H1 (cell line): ENCODE measurements around the gene B4GALT7. TPM values are rescaled to one million over a fixed set of nuclear protein-coding genes. Genes with fewer than 3 reads are reported as not detected.
"Not testable (repeated sequence)": the region's sequence is repeated elsewhere in the genome, so short reads cannot be mapped to it uniquely, and the experiment has no call there.

Experiments
- CTCF ChIA-PET: fragments of 300-600 bp; sonication (Branson Sonifier 250); formaldehyde crosslinking; loops from one replicate; lab custom pipeline; 2021; ENCODE audit not compliant: partially characterized antibody; lab: Charles Lee
- POLR2A ChIA-PET: fragments of 300-600 bp; sonication (Branson Sonifier 250); formaldehyde crosslinking; loops from one replicate; lab custom pipeline; 2021; ENCODE audit warnings: inconsistent platforms; ENCODE audit not compliant: partially characterized antibody; lab: Charles Lee
- DNase-seq, 2 experiments: peaks; one replicate each; pipeline versions ENCODE4 v3.0.0 to v3.0.0-alpha.2; 2010 to 2022; ENCODE audit warnings: low spot score in 2 of 2, low read depth in 1 of 2, mixed read lengths in 1 of 2
- FAIRE-seq: peaks from 2 replicates; lab custom pipeline; 2011; peaks lifted over from hg19 to GRCh38; lab: Jason Lieb, UNC
- H2AFZ ChIP-seq: 2 replicates; pipeline ENCODE4 v1.8.1; 2012; ENCODE audit warnings: low read length, inconsistent platforms
- H2AK5ac ChIP-seq: 2 replicates; pipeline ENCODE4 v1.6.1; 2013; ENCODE audit warnings: low read depth, low read length
- H2BK120ac ChIP-seq: replicated peaks from 2 replicates; pipeline ENCODE3; 2013; ENCODE audit warnings: low read depth, low read length, inconsistent platforms
- H2BK12ac ChIP-seq: 2 replicates; pipeline ENCODE4 v1.6.1; 2013; ENCODE audit warnings: low read depth, low read length
- H2BK15ac ChIP-seq: 2 replicates; pipeline ENCODE4 v1.6.1; 2013; ENCODE audit warnings: low read length
- H2BK20ac ChIP-seq: 2 replicates; pipeline ENCODE4 v1.6.1; 2013; ENCODE audit warnings: low read length
- H2BK5ac ChIP-seq: 2 replicates; pipeline ENCODE4 v1.6.1; 2013; ENCODE audit warnings: low read depth, low read length
- H3K14ac ChIP-seq: 2 replicates; pipeline ENCODE4 v1.6.1; 2013; ENCODE audit warnings: inconsistent platforms; ENCODE audit not compliant: insufficient read length
- H3K18ac ChIP-seq: 2 replicates; pipeline ENCODE4 v1.6.1; 2013; ENCODE audit warnings: low read length; ENCODE audit errors: extremely low read depth
- H3K23ac ChIP-seq: 2 replicates; pipeline ENCODE4 v1.6.1; 2013; ENCODE audit warnings: inconsistent platforms; ENCODE audit not compliant: insufficient read length
- H3K23me2 ChIP-seq: 2 replicates; pipeline ENCODE4 v1.6.1; 2013; ENCODE audit warnings: low read depth, low read length
- H3K27ac ChIP-seq: 2 replicates; pipeline ENCODE4 v1.6.1; 2011; ENCODE audit warnings: low read depth, low read length, inconsistent platforms
- H3K27me3 ChIP-seq, 4 experiments: replicated peaks in 1 of 4; 1 replicate in 1 of 4; 2 replicates in 3 of 4; pipeline versions ENCODE4 v1.6.1 to v1.8.1; 2011 to 2013; ENCODE audit warnings: low read length in 3 of 4, mild to moderate bottlenecking in 3 of 4, inconsistent platforms in 2 of 4, mixed read lengths in 2 of 4, moderate library complexity in 1 of 4; ENCODE audit not compliant: control insufficient read depth in 3 of 4, insufficient read depth in 3 of 4; ENCODE audit errors: extremely low read depth in 1 of 4
- H3K36me3 ChIP-seq, 4 experiments: 2 replicates each; pipeline versions ENCODE4 v1.6.1 to v1.8.1; 2011 to 2013; ENCODE audit warnings: mild to moderate bottlenecking in 4 of 4, low read length in 3 of 4, moderate library complexity in 2 of 4, control low read depth in 1 of 4, inconsistent platforms in 1 of 4; ENCODE audit not compliant: insufficient read depth in 4 of 4, control insufficient read depth in 2 of 4
- H3K4ac ChIP-seq: replicated peaks from 2 replicates; pipeline ENCODE3; 2013; ENCODE audit warnings: low read length, low read depth, mixed read lengths, inconsistent platforms; ENCODE audit not compliant: insufficient read length
- H3K4me1 ChIP-seq, 4 experiments: replicated peaks in 1 of 4; 1 replicate in 1 of 4; 2 replicates in 3 of 4; pipeline versions ENCODE4 v1.6.1 to v1.8.1; 2011 to 2013; ENCODE audit warnings: low read length in 3 of 4, inconsistent platforms in 2 of 4, mixed read lengths in 1 of 4; ENCODE audit not compliant: insufficient read depth in 4 of 4, control insufficient read depth in 3 of 4
- H3K4me2 ChIP-seq, 2 experiments: 2 replicates each; pipeline versions ENCODE4 v1.6.1 to v1.8.1; 2011 to 2013; ENCODE audit warnings: low read depth in 2 of 2, low read length in 2 of 2, control low read depth in 1 of 2, inconsistent platforms in 1 of 2, mild to moderate bottlenecking in 1 of 2; ENCODE audit not compliant: insufficient read depth in 1 of 2
- H3K4me3 ChIP-seq, 4 experiments: fragments of 200-600, 300-600 bp in 1 of 4; sonication (generic), shearing (Covaris generic), sonication (Bioruptor Twin) in 1 of 4; 2 replicates each; pipeline versions ENCODE4 v1.5.1 to v1.8.1; 2011 to 2016; ENCODE audit warnings: low read length in 4 of 4, low read depth in 3 of 4, control low read depth in 2 of 4, inconsistent platforms in 2 of 4, mild to moderate bottlenecking in 2 of 4, mixed read lengths in 1 of 4, moderate library complexity in 1 of 4; ENCODE audit not compliant: insufficient read depth in 2 of 4; ENCODE audit errors: extremely low read depth in 1 of 4
- H3K56ac ChIP-seq: replicated peaks from 2 replicates; pipeline ENCODE3; 2013; ENCODE audit warnings: low read depth, mild to moderate bottlenecking, mixed read lengths, low read length, inconsistent platforms; ENCODE audit not compliant: insufficient read length
- H3K79me1 ChIP-seq: 2 replicates; pipeline ENCODE4 v1.6.1; 2013; ENCODE audit warnings: low read depth, low read length, control low read depth
- H3K79me2 ChIP-seq, 2 experiments: 2 replicates each; pipeline versions ENCODE4 v1.6.1 to v1.8.1; 2012 to 2013; ENCODE audit warnings: low read length in 2 of 2, mild to moderate bottlenecking in 2 of 2, inconsistent platforms in 1 of 2; ENCODE audit not compliant: insufficient read depth in 2 of 2, control insufficient read depth in 1 of 2
- H3K9ac ChIP-seq, 4 experiments: replicated peaks in 1 of 4; 1 replicate in 1 of 4; 2 replicates in 3 of 4; pipeline versions ENCODE4 v1.6.1 to v1.8.1; 2011 to 2013; ENCODE audit warnings: low read depth in 3 of 4, low read length in 3 of 4, control low read depth in 2 of 4, mild to moderate bottlenecking in 2 of 4, moderate library complexity in 2 of 4, inconsistent platforms in 1 of 4; ENCODE audit errors: extremely low read depth in 1 of 4
- H3K9me3 ChIP-seq, 2 experiments: 2 replicates each; pipeline versions ENCODE4 v1.6.1 to v1.8.1; 2012 to 2013; ENCODE audit warnings: mild to moderate bottlenecking in 2 of 2, moderate library complexity in 2 of 2, control low read depth in 1 of 2, inconsistent platforms in 1 of 2, low read depth in 1 of 2, low read length in 1 of 2, mixed read lengths in 1 of 2; ENCODE audit not compliant: insufficient read depth in 2 of 2
- H4K20me1 ChIP-seq, 2 experiments: replicated peaks in 1 of 2; 2 replicates each; pipeline versions ENCODE3 to v1.8.1; 2011 to 2013; ENCODE audit warnings: inconsistent platforms in 2 of 2, low read length in 2 of 2, mild to moderate bottlenecking in 1 of 2; ENCODE audit not compliant: insufficient read depth in 2 of 2, control insufficient read depth in 1 of 2
- H4K5ac ChIP-seq: 2 replicates; pipeline ENCODE4 v1.6.1; 2013; ENCODE audit warnings: low read length, low read depth, mixed read lengths, inconsistent platforms; ENCODE audit not compliant: insufficient read length
- H4K8ac ChIP-seq: 2 replicates; pipeline ENCODE4 v1.8.0; 2013; ENCODE audit warnings: mild to moderate bottlenecking, moderate library complexity, low read length, inconsistent platforms; ENCODE audit not compliant: insufficient read depth; ENCODE audit errors: extremely low read depth
- H4K91ac ChIP-seq: replicated peaks from 2 replicates; pipeline ENCODE3; 2013; ENCODE audit warnings: low read length, mixed read lengths, inconsistent platforms; ENCODE audit not compliant: insufficient read length
- WGBS, 2 experiments: shearing (Covaris generic) in 1 of 2; methylation state at CpG; one replicate each; pipeline versions ENCODE4 v1.1.6 to v1.1.7; 2013 to 2015; ENCODE audit warnings: low lambda C conversion rate in 2 of 2, mixed read lengths in 2 of 2, inconsistent platforms in 1 of 2, low coverage in 1 of 2, missing lambda C conversion rate in 1 of 2; ENCODE audit not compliant: insufficient replicate concordance in 2 of 2, insufficient coverage in 1 of 2, insufficient read length in 1 of 2; ENCODE audit errors: extremely low coverage in 1 of 2, missing lambda C conversion rate in 1 of 2; 5-methylcytosine and 5-hydroxymethylcytosine counted together
- polyA plus RNA-seq, 7 experiments: library from polyadenylated mRNA; depleted of rRNA in 3 of 7; stranded (reverse) in 5 of 7; unstranded in 2 of 7; fragments of >200 nt in 5 of 7; fragments of 200-250 nt in 2 of 7; gene quantifications; 1 replicate in 5 of 7; 2 replicates in 1 of 7; 4 replicates in 1 of 7; pipeline versions ENCODE4 v1.2.1 to v1.2.3, GENCODE V29; 2011 to 2013; ENCODE audit warnings: missing spikeins in 2 of 7, mixed read lengths in 2 of 7
- total RNA-seq: library from RNA; stranded (reverse); fragmentation: NEBNext Ultra II Directional; extraction: Animal tissue kit (Norgen Biotek cat#: 25700); gene quantifications from 2 replicates; pipeline ENCODE4 v1.2.1, GENCODE V29; 2021

B4GALT7 gene
- total and polyA plus RNA-seq, 2 of the 8 experiments (the other 6 are each of a cell fraction or from before 2014, with no cell fraction given) = 18.7 to 31.9 TPM

- H2BK120ac ChIP-seq, H3K36me3 ChIP-seq, H4K8ac ChIP-seq, H3K23me2 ChIP-seq, H4K5ac ChIP-seq, H3K4ac ChIP-seq, H3K9me3 ChIP-seq, H4K20me1 ChIP-seq, POLR2A ChIA-PET, H2BK5ac ChIP-seq, H3K14ac ChIP-seq, H2BK15ac ChIP-seq, DNase-seq, H2AFZ ChIP-seq, H3K79me1 ChIP-seq, H4K91ac ChIP-seq, H3K23ac ChIP-seq, H3K27me3 ChIP-seq, H3K4me2 ChIP-seq, H2BK20ac ChIP-seq, H3K9ac ChIP-seq, H2AK5ac ChIP-seq, H3K4me1 ChIP-seq, FAIRE-seq, H2BK12ac ChIP-seq, CTCF ChIA-PET, H3K79me2 ChIP-seq, H3K18ac ChIP-seq, H3K56ac ChIP-seq, H3K27ac ChIP-seq, H3K4me3 ChIP-seq: not testable (repeated sequence)
- 79% methylated on average over 3 of the region's 3 CpGs; no CpG with 5 or more reads in 1 of the 2 experiments for WGBS, 2 experiments
Measured at GRCh38 chr5:177634912-177635311, 35.0 kb downstream of the B4GALT7 start.

- H2BK20ac ChIP-seq = not testable (repeated sequence)
- WGBS, 2 experiments = no CpG with 5 or more reads among the region's 1 CpG
Measured at GRCh38 chr5:177645462-177645861, 45.5 kb downstream of the B4GALT7 start.

More at GRCh38 chr5:177645462-177645861, 45.5 kb downstream of the B4GALT7 start:
- H2AK5ac ChIP-seq, H3K36me3 ChIP-seq, FAIRE-seq, H3K79me1 ChIP-seq, H2AFZ ChIP-seq, H4K8ac ChIP-seq, H3K27ac ChIP-seq, H2BK5ac ChIP-seq, H3K56ac ChIP-seq, DNase-seq, H4K20me1 ChIP-seq, H3K23ac ChIP-seq, H3K4me1 ChIP-seq, H3K9me3 ChIP-seq, H2BK12ac ChIP-seq, H2BK120ac ChIP-seq, H3K14ac ChIP-seq, H4K5ac ChIP-seq, H3K4me3 ChIP-seq, H3K79me2 ChIP-seq, POLR2A ChIA-PET, H3K4me2 ChIP-seq, H3K9ac ChIP-seq, H3K23me2 ChIP-seq, H3K18ac ChIP-seq, H3K4ac ChIP-seq, H3K27me3 ChIP-seq, CTCF ChIA-PET, H4K91ac ChIP-seq, H2BK15ac ChIP-seq: not testable (repeated sequence)
